ENCODE measurements around the gene IPO5. TPM values are rescaled to one million over a fixed set of nuclear protein-coding genes. Genes with fewer than 3 reads are reported as not detected.

The IPO5 gene
- total RNA-seq, 4 donors from 2014 or later = 34.0 to 134 (median 78.6) TPM

- intact Hi-C loops (cut with DNase I) = no loop called here
- Histone ChIP-seq H3K27me3 (no peaks in the 10 kb centered on the region), H3K27ac (no peak overlapping the region), H3K4me3 (no peak overlapping the region), H3K36me3 (peaks cover 0 to 14% (median 0%) of the 10 kb centered on the region in 3 donors), H3K9me3 (no peaks in the 10 kb centered on the region), H3K4me1 (peaks cover 0 to 38% (median 4%) of the 10 kb centered on the region in 3 donors)
- no peak for DNase-seq
- 65 to 69% methylated on average over 5 of the region's 5 CpGs for WGBS, 2 donors
- TF ChIP-seq CTCF (IDR thresholded peaks at IDR 0.05) (no peak), POLR2A (IDR thresholded peaks at IDR 0.05) (no peak)
Observed at GRCh38 chr13:97979051-97979450, 25.6 kb downstream of the IPO5 start.

GRCh38 chr13:97979556-97979955, 26.1 kb downstream of the IPO5 start:
- Histone ChIP-seq H3K9me3 (no peaks in the 10 kb centered on the region), H3K4me1 (peaks cover 0 to 38% (median 4%) of the 10 kb centered on the region in 3 donors), H3K4me3 (no peak overlapping the region), H3K27ac (no peak overlapping the region), H3K36me3 (peaks cover 0 to 19% (median 0%) of the 10 kb centered on the region in 3 donors), H3K27me3 (no peaks in the 10 kb centered on the region)
- no peak for DNase-seq
- intact Hi-C loops (cut with DNase I) = no loop called here
- TF ChIP-seq POLR2A (IDR thresholded peaks at IDR 0.05) = no peak
- no peak for TF ChIP-seq CTCF (IDR thresholded peaks at IDR 0.05)

- Histone ChIP-seq H3K27me3 (no peaks in the 10 kb centered on the region), H3K4me1 (peaks cover 0 to 25% (median 4%) of the 10 kb centered on the region in 3 donors), H3K36me3 (peaks cover 4 to 46% (median 12%) of the 10 kb centered on the region in 3 donors), H3K4me3 (no peak overlapping the region), H3K9me3 (no peaks in the 10 kb centered on the region), H3K27ac (no peak overlapping the region)
- DNase-seq = no peak
- TF ChIP-seq CTCF (IDR thresholded peaks at IDR 0.05) = no peak
- TF ChIP-seq POLR2A (IDR thresholded peaks at IDR 0.05) = no peak
- intact Hi-C loops (cut with DNase I) = no loop called here
Observed at GRCh38 chr13:97982286-97982685, 28.8 kb downstream of the IPO5 start.

- no peak overlapping the region for H3K4me3 ChIP-seq
- WGBS, 2 donors = 86 to 88% methylated on average over 1 to 3 of the region's 3 CpGs
- no peaks in the 10 kb centered on the region for H3K4me1 ChIP-seq
- H3K27me3 ChIP-seq = no peaks in the 10 kb centered on the region
- DNase-seq = no peak
- TF ChIP-seq CTCF (IDR thresholded peaks at IDR 0.05) = no peak
- TF ChIP-seq POLR2A (IDR thresholded peaks at IDR 0.05) = no peak
- H3K27ac ChIP-seq = no peak overlapping the region
- peaks cover 4 to 92% (median 22%) of the 10 kb centered on the region in 3 donors for H3K36me3 ChIP-seq
- no peaks in the 10 kb centered on the region for H3K9me3 ChIP-seq
- intact Hi-C loops (cut with DNase I) = no loop called here
Observed at GRCh38 chr13:97986835-97987234, 33.4 kb downstream of the IPO5 start.

GRCh38 chr13:97999653-98000052, 46.2 kb downstream of the IPO5 start:
- 77 to 80% methylated on average over 1 to 2 of the region's 2 CpGs for WGBS, 2 donors
- Histone ChIP-seq H3K36me3 (peaks cover 14 to 100% (median 18%) of the 10 kb centered on the region in 3 donors), H3K9me3 (no peaks in the 10 kb centered on the region), H3K27ac (no peak overlapping the region), H3K4me3 (no peak overlapping the region), H3K27me3 (no peaks in the 10 kb centered on the region), H3K4me1 (no peaks in the 10 kb centered on the region)
- DNase-seq = no peak
- intact Hi-C loops (cut with DNase I) = no loop called here
- TF ChIP-seq CTCF (IDR thresholded peaks at IDR 0.05) (no peak), POLR2A (IDR thresholded peaks at IDR 0.05) (no peak)
